Measurements from ENCODE around the gene CCDC170. TPM values are rescaled to one million over a fixed set of nuclear protein-coding genes. Genes with fewer than 3 reads are reported as not detected.

Gene CCDC170
- total RNA-seq, 2 experiments from 2014 or later: not detected

DNA sequence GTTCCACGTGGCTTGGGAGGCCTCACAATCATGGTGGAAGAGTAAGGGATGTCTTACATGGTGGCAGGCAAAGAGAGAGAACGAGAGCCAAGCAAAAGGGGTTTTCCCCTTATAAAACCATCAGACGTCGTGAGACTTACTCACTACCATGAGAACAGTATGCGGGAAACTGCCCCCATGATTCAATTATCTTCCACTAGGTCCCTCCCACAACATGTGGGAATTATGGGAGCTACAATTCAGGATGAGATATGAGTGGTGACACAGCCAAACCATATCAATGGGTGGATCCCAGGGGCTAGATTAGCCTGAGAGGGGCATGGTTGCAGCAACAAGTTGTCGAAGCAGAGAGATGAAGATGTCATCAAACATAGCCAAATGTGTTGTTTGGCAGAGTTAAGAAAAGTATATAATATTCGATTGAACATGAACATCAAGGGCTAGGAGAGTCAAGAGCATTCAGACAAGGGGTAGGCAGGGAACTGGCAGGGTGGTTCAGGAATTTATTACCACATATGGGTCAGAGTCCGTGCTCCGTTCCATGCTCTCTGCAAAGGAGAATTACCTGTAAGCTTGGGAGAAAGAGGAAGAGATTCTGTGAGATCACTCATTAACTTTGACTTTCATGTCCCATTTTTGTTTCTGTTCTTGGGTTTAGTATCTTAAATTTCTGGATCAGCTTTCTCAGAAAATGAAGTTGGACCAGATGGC is 98.8 kb downstream of the CCDC170 start:
- POLR2A ChIA-PET: no interaction called here
- CTCF ChIA-PET: no interaction called here

DNA sequence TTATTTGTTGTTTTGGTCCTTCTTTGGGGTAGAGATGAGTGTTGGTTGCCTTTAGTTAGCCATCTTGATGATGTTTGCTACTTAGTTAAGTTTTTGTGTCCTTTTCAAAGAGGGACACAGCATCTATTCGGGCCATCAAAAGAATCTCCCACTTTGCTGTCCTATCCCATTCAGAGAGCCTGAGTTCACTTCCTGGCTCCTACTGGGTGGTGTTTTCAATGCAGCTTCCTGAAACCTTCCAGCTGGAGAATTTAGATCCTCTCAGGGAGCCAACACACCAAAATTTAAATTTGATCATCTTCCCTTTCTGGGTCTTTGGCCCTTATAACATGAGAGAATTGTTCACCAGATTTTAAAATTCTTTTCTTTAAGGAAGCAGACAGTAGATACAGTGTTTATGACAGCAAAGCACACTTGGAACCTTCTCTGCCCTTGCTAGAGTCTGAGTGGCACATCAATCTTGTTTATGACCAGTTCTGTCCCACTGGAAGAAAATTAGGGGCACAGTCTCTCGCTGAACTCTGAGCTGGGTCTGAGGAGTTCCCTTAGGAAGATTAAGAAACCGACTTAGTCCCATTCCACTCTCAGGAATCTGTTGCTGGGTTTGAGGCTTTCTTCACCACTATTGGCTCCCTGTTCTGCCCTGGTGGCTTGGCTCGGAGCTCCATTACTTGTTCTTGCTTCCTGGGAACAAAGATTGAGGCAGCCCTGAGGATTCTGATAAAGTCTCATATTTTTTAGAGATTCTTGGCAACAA is 115.5 kb downstream of the CCDC170 start:
- POLR2A ChIA-PET: no interaction called here
- CTCF ChIA-PET: no interaction called here

GRCh38 chr6:151610326-151610725 is 116.5 kb downstream of the CCDC170 start:
- POLR2A ChIA-PET: no interaction called here
- CTCF ChIA-PET: no interaction called here

GRCh38 chr6:151614630-151615029 is 120.8 kb downstream of the CCDC170 start:
- ChIA-PET POLR2A (no interaction called here), CTCF (no interaction called here)

GRCh38 chr6:151616091-151616513 is 122.3 kb downstream of the CCDC170 start:
- ChIA-PET CTCF (no interaction called here), POLR2A (no interaction called here)

DNA sequence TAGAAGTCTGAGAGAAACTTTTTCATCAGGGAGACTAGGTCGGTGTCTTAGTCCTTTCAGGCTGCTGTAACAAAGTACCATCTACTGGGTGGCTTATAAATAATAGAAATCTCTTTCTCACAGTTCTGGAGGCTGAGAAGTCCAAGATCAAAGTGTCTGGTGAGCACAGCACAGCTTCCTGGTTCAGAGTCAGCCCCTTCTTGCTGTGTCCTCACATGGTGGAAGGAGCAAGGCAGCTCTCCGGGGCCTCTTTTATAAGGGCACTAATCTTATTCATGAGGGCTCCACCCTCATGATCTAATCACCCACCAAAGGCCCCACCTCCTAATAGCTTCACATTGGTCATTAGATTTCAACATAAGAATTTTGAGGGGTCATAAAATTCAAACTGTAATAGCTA is 122.8 kb downstream of the CCDC170 start:
- ChIA-PET POLR2A (no interaction called here), CTCF (no interaction called here)

- ChIA-PET POLR2A (no interaction called here), CTCF (no interaction called here)
Measured at GRCh38 chr6:151617539-151617938, 123.7 kb downstream of the CCDC170 start.

- CTCF ChIA-PET: interaction anchor here (0.6 kb wide), 1 partner anchor 312 kb away, joined by 3 read pairs; no protein-coding TSS in a partner anchor
- POLR2A ChIA-PET: no interaction called here
Measured at GRCh38 chr6:151618717-151619116, 124.9 kb downstream of the CCDC170 start.

- ChIA-PET POLR2A (no interaction called here), CTCF (no interaction called here)
Measured at GRCh38 chr6:151620179-151620578, 126.4 kb downstream of the CCDC170 start.

DNA sequence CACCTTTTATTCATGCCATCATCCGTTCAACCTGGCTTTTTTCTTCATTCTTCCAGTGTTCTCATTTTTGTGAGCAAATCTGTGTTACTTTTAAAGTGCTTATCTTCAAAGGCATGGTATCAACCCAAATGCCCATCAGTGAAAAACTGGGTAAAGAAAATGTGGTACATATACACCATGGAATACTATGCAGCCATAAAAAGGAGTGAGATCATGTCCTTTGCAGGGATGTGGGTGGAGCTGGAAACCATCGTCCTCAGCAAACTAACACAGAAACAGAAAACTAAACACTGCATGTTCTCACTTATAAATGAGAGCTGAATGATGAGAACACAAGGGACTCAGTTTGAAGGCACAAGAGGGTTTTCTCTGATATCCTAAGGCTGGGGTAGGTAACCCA is 130.3 kb downstream of the CCDC170 start:
- ChIA-PET POLR2A (no interaction called here), CTCF (no interaction called here)

GRCh38 chr6:151624481-151624880 is 130.7 kb downstream of the CCDC170 start:
- POLR2A ChIA-PET: no interaction called here
- CTCF ChIA-PET: no interaction called here

DNA sequence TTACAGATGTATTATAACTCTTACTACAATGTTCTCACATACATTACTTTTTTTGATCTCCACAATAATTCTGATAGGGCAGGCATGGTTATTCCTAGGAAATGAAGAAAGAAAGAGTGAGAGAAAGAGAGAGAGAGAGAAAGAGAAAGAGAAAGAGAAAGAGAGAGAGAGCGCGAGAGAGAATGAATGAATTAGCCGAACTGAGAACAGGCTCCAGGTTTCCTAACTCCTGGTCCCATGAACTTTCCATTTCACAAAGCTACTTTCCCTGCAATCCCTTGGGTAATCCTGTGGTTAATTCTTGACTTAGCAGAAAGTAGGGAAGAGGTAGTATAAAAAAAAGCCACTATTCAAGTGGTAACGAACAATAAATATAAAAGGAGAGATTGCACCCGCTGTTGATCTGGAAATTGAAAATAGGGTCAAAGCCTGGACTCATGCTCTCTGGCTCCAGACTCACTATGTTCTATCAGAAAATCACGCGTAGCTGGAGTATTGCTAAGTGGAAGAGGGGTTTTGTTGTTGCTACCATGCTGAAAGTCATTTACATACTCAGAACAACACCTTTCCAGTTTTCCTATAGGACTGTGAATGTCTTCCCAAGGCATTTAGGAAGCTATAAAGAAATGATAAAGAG is 131.2 kb downstream of the CCDC170 start:
- ChIA-PET CTCF (no interaction called here), POLR2A (no interaction called here)

DNA sequence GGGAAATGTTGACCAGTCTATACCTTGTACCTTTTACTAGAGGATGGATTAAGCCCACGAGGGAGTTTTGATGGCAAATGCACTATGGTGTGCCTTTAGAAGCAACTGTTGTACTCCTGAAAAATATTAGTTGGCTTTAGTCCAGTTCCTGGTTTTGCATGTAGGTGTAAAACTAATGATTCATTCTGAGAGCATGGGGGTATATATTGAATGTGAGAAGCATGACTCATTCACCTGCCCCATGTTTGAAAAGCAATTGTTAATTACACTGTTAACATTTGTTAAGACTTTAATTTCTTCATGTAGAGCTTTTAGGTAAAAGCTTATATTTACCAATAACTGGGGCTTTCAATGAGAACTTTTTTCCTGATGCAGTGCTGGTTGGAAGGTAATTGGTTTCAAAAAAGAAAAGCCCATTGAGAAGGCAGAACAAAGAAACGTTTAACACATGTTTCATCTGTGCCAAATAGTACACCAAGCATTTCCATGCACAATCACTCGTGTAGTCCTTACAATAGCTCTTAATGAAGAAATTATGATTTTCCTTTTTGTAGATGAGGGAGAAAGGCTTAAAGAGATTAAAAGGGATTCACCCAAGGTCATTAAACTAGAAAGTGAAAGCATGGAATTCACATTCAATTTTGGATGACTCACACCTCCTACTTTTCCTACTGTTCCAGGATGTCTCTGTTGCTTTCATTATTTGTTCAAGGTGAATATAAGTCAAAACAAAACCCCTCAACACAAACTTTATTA is 134.1 kb downstream of the CCDC170 start:
- ChIA-PET POLR2A (no interaction called here), CTCF (no interaction called here)

GRCh38 chr6:151629791-151630190 is 136.0 kb downstream of the CCDC170 start:
- CTCF ChIA-PET: no interaction called here
- POLR2A ChIA-PET: no interaction called here

DNA sequence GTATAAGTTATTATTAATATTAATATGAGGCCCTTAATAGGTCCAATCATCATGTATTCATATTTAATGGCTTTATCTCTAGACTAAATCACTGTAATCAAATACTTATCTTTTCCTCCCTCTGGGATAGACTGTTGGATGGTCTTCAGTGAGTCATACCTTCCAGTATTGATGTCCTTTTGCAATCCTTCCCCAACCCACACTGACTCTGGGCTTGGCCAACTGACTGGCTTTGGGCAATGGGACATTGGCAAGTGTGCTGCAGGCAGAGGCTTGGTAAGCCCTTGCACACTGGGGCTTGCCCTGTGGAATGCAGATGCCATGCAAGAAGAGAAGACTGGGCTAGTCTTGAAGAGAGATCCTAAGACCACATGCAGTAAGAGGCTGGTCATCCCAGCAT is 136.6 kb downstream of the CCDC170 start:
- CTCF ChIA-PET: no interaction called here
- POLR2A ChIA-PET: no interaction called here

DNA sequence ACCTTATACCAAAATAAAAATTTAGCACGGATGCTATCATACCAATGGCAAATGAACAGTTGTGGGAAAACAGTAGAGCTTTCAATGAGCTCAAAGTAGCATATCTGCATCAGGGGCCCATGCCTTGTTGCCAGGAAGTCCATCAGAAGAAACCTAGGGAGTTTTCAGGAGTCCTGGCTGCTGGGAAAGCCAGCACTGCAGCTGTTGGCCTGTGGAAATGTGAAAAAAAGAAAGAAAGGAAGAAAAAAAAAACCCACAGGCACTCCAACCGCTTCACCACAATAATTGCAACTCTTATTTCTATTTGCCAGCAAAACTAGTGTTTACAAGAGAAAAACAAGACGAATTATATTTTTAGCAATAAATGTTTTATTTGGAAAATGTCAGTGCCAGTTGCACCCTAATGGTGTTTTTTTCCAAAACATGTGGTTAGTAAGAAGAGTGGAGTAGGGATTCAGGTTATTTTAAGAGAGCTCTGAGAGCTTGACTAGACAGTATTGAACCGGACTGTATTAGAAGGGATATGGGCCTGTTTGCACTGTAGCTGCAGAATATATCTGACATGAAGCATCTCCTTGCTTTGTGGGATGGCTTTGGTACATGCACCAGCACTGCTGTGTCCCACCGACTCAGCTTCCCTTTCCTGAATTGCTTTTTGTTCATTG is 137.3 kb downstream of the CCDC170 start:
- ChIA-PET CTCF (no interaction called here), POLR2A (no interaction called here)

- CTCF ChIA-PET: no interaction called here
- POLR2A ChIA-PET: no interaction called here
Measured at GRCh38 chr6:151632415-151632987, 138.7 kb downstream of the CCDC170 start.

DNA sequence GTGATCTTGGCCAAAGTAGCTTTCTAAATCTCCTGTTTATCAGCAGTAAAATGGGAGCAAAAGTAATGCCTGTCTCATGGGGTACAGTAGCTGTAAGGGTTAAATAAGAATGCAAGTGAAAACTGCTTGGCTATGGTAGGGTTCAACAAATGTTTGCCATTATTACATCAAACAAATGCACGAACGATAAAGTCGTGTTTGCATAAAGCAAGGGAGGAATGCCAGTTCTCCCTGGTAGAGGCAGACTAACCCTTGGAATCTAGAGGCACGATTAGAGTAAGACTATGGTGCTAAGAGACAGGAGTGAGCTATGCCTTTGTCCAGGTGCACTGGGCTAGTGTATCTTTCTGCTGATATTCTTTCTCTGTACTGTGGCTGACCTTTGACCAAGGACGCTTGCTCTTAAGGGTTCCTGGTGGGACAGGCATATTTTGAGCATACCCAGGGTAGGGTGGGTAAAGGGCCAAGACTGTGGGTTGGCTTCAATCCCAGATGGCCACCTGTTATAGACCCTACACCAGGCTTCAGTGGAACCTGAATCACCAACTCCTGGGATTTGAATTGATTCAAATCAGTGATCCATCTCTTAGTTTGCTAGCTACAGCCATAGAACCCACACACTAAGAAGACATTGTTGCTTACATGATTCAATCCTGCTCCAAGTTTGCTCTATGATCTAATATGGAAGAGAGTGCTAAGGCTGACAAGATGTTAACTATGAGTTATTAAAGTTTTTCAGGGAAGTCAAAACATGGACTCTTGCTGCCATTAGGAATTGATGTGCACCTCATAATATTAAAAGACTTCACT is 139.9 kb downstream of the CCDC170 start:
- CTCF ChIA-PET: interaction anchor here (1.2 kb wide), 1 partner anchor 43 kb away, joined by 3 read pairs; no protein-coding TSS in a partner anchor

DNA sequence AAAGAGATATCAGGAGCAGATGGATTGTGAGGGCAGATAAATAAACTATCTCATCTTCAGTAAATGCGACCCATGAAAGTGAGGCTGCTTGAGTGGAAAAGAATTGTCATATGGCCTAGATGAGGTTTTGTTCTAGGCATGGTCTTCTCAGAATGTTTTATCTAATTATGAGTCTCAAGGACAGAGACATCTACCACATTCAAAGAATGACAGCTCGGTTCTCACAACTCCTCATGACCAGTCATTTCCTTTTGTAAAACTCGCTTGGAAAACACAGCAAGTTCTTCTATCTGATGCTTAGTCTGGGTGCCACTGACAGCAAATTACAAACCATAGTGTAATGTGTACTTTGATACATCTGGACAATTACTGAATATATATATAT is 140.5 kb downstream of the CCDC170 start:
- ChIA-PET POLR2A (no interaction called here), CTCF (interaction anchor here (1.2 kb wide), 1 partner anchor 42 kb away, joined by 3 read pairs; no protein-coding TSS in a partner anchor)

More for the DNA sequence above, 139.9 kb downstream of the CCDC170 start:
- POLR2A ChIA-PET: no interaction called here
